Esophagus muscularis mucosa (tissue), 4 donors: ENCODE measurements around the gene ADGRV1.

Experiments used
- CTCF ChIP-seq, 3 experiments: fragments of 200-600 bp in 2 of 3; fragments of 450-650 bp in 1 of 3; sonication (generic) in 2 of 3; IDR thresholded peaks; one replicate each; pipeline ENCODE4 v1.5.1; 2017 to 2019; ENCODE audit warnings: antibody characterized with exemption in 3 of 3, mild to moderate bottlenecking in 2 of 3, moderate library complexity in 1 of 3
- EP300 ChIP-seq: sonication (generic); formaldehyde crosslinking; IDR thresholded peaks from one replicate; pipeline ENCODE4 v1.6.1; 2017; ENCODE audit warnings: antibody characterized with exemption
- POLR2A ChIP-seq: fragments of 450-650 bp; IDR thresholded peaks from one replicate; pipeline ENCODE4 v1.6.1; 2017; ENCODE audit warnings: antibody characterized with exemption, moderate library complexity, mild to moderate bottlenecking, low read depth
- POLR2AphosphoS5 ChIP-seq, 2 donors: sonication (generic); formaldehyde crosslinking; IDR thresholded peaks; one replicate each; pipeline ENCODE4 v1.6.1; 2017; ENCODE audit warnings: antibody characterized with exemption in 2 of 2

GRCh38 chr5:91103353-91104061, 544.9 kb downstream of the ADGRV1 start:
- no peak for TF ChIP-seq POLR2A
- peak in 1 of 2 donors; percentile 8 for TF ChIP-seq POLR2AphosphoS5 (IDR thresholded peaks at IDR 0.05)
- TF ChIP-seq CTCF (IDR thresholded peaks at IDR 0.05), result no peak
- no peak for TF ChIP-seq EP300
